M059J (cell line): ENCODE measurements around the gene IFT74. TPM values are rescaled to one million over a fixed set of nuclear protein-coding genes. Genes with fewer than 3 reads are reported as not detected.

Source experiments
- DNase-seq: peaks from one replicate; pipeline ENCODE4 v3.0.0-alpha.2; 2012; ENCODE audit warnings: low read depth
- total RNA-seq: library from RNA; depleted of rRNA; stranded (reverse); fragments of >200 nt; shearing (Covaris generic); gene quantifications from 2 replicates; pipeline ENCODE4 v1.2.3, GENCODE V29; 2014

IFT74 gene
- total RNA-seq, 1 experiment from 2014 or later, result 17.1 TPM

- no peak for DNase-seq
These were observed 18.7 kb downstream of the IFT74 start for GRCh38 chr9:26974927-26975326.

GRCh38 chr9:26975728-26976707, 19.8 kb downstream of the IFT74 start:
- DNase-seq, result peak; percentile 61

DNA sequence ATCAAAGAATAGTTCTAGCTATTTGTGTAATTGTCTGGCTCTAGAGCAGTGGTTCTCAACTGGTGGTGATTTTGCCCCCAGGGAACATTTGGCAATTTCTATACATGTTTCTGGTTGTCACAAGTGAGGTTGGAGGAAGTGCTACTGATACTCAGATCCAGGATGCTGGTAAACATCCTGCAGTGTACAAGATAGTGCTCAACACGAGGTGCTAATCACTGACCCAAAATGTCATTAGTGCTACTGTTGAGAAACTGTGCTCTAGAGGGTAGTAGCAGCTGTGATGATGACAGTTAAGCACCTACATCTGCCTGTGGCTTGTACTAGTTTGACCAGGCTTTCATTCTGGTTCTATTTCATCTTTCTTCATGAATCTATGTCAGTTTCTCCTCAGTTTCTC, 27.1 kb downstream of the IFT74 start:
- DNase-seq, result no peak

DNA sequence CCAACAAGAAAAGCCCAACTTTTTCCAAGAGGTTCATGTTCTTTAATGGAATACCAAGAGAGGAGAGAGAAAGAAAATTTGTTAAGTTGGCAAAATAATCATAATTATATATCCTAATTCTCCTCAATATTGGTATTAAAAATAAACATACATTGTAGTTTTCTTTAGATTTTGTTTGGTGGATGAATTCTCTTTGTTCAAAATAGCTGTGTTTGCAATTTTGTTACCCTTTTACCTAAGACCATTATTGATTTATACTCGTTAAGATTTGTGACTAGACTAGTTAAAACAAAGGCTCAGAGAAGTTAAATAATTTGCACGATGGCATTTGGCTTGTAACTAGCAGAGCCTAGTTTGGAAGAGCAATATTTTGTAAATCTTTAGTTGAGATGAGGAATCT, 39.6 kb downstream of the IFT74 start:
- no peak for DNase-seq

DNA sequence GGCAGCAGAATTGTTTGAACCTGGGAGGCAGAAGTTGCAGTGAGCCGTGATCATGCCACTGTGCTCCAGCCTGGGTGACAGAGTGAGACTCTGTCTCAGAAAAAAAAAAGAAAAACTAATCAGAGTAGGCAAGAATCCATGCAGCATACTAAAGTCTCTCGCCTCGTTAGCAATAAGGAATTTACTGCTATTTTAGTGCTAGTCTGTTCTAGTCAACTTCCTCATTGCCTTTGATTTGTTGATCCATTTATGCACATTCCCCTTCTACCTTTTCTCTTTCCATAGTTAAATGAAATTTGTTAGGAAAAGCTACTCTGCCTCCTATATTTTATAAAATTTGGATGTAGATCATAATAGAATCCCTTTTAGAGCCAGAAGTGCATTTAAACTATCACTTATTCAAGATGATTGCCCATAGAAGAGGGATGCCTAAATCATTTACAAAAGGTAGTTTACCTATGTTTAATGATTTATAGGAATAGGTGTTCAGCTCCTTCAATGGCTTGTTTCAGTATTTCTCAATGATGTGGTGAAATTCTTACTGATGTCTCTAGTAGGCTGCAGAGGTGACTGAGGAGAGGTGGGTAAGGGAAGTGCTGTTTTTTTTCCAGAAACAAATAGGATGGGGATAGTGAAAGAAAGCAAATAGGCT, 47.3 kb downstream of the IFT74 start:
- no peak for DNase-seq

GRCh38 chr9:27005491-27005890, 49.3 kb downstream of the IFT74 start, which contains the start of gene LRRC19:
LRRC19 (minus strand) TSS chr9:27005672; CDS start chr9:26999694, 5,978 bp downstream.
- no peak for DNase-seq

GRCh38 chr9:27019589-27019988, 63.4 kb downstream of the IFT74 start:
- peak; percentile 7 for DNase-seq

DNA sequence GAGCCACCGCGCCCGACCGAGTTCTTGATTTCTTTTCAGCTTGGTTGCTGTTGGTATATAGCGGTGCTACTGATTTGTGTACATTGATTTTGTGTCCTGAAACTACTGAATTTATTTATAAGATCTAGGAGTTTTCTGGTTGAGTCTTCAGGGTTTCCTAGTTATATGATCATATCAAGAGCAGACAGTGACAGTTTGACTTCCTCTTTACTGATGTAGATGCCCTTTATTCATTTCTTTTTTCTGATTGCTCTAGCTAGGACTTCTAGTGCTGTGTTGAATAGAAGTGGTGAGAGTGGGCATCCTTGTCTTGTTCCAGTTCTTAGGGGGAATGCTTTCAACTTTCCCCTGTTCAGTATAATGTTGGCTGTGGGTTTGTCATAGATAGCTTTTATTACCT, 66.7 kb downstream of the IFT74 start:
- DNase-seq, result no peak

DNA sequence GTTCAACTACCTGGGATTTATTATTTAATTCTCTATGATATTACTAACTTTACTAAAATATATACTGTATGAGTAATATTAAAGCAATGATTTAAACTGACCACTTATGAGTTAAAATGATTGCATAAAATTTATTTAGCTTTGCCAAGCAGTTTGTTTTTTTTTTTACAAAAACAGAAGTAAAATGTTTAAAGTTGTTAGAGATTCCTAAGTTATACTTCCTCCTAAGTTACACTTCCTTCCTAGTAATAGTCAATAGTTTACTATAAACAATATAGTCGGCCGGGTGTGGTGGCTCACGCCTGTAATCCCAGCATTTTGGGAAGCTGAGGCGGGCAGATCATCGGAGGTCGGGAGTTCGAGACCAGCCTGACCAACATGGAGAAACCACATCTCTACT, 73.0 kb downstream of the IFT74 start:
- DNase-seq, result no peak

DNA sequence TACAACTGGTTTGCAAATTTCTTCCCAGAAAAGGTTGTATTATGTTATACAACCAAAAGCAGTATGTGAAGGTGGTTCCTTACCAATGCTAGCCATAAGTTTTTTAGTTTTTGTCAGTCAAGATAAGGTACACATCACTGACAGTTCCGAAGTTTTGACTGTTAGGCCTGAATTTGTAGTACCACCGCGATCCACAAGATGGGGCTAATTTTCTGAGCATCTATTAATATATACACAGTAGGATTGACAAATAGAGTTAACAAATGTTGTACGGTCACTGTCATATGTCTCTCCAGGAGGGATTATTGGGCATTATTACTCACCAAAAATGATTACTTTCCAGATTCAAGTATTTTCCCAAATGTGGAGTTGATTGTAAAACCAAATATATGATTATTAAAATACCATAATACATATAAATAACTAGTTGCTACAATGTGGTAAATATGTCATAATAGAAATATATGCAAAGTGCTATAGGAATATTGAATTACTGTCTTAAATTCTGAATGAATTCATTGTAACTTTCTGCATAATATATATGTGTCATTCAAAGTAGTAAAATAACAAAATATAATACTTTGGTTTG, 77.7 kb downstream of the IFT74 start:
- peak; percentile 54 for DNase-seq

GRCh38 chr9:27037499-27037898, 81.3 kb downstream of the IFT74 start:
- no peak for DNase-seq

DNA sequence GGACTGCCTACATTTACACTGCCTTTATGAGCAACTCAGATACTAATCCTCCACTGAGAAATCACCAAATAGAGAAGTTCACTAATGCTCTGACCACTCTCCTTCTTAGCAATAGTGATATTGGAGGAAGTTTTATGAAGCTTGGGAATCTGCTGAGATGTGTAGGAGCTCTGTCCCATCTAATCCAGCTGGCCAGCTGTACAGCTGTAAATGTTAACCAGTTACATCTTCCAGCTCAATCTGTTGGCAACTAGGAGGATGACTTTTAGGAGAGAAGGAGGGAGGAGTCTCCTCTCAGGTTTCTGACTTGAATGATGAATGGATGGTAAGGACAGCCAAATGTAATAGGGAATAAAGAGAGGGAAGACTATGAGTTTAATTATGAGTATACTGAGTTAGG, 85.5 kb downstream of the IFT74 start:
- DNase-seq, result no peak

DNA sequence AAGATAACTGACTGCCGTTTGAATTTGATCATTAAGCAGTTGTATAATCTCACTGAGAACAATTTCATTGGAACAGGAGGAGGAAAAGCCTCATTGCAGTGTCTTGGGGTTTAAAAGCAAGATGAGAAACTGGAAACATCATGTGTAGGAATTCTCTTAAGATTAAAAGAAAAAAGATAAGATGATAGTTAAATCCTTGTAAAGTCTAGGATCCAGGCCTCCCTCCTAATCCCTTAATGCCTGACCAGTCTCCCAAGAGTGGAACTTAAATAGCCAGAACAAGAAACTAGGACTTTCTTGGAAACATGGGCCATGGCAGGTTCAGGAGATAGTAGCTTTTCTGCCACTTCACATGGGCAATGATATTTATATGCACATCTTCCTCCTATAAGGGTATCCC, 86.3 kb downstream of the IFT74 start:
- DNase-seq, result no peak

DNA sequence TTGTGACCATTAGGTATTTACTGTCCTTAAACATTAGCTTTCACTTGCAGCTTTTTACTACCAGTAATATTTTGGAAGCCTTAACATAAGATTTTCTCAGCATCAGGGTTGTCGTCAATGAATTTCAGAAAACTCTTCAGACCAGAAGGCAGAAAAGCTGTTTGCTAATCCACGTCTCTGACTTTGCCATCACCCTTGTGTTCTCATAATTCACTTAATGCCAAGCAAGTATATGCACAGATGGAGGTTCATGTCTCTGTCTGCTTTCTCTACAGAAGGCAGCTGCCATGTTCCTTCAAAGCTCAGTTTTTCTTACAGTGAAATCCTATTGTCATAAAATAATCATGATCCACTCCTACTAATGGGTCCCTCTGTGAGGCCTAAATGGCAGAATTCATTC, 87.0 kb downstream of the IFT74 start:
- no peak for DNase-seq

- no peak for DNase-seq
These were observed 90.9 kb downstream of the IFT74 start for GRCh38 chr9:27047136-27047535.

GRCh38 chr9:27053369-27054022, 97.3 kb downstream of the IFT74 start:
- DNase-seq, result peak; percentile 35

GRCh38 chr9:27054125-27054524, 97.9 kb downstream of the IFT74 start:
- no peak for DNase-seq

GRCh38 chr9:27054841-27055240, 98.6 kb downstream of the IFT74 start:
- no peak for DNase-seq

DNA sequence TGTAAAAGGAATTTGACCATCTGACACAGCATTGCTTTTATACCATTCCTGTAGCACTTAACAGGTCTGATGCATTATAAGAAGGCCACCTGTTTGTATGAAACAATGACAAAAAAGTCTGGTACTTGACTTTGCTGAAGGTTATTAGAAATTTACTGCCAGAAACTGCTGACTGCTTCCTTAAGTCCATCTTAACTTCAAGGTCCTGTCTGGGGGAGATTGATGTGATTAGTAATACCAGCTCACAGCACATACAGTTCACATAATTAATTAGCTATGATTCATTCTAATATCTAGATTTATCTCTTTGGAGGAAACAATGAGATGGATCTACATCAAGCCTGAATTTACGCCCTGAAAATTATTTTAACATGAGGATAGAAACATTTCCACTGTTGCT, 103.2 kb downstream of the IFT74 start:
- DNase-seq, result no peak

DNA sequence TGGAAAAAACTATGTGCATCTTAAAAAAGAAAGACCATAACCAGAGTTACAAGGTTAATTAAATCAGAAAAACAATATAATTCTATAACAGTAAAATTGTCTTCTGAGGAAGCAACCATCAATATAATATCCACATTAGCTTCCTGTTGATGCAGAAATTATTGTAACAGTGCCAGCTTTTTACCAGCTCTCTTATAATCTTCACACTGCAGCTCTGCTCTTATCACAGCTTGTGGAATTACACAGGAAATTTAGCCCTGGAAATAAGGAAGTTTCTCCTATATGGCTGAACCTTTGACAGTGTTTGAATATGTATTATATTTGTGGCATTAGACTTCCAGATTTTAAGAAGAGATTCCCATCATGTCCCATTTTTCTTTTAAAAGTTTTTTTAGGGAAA, 103.7 kb downstream of the IFT74 start:
- no peak for DNase-seq

- no peak for DNase-seq
These were observed 109.1 kb downstream of the IFT74 start for GRCh38 chr9:27065288-27065687.
